H9 (cell line): ENCODE data around the gene NMT1. TPM values are rescaled to one million over a fixed set of nuclear protein-coding genes. Genes with fewer than 3 reads are reported as not detected.

ENCODE experiments used
- DNase-seq: peaks from one replicate; pipeline ENCODE4 v3.0.0-alpha.2; 2017
- H2AFZ ChIP-seq: one replicate; pipeline ENCODE4 v1.6.1; 2013; ENCODE audit warnings: mild to moderate bottlenecking, low read length, control low read depth, moderate library complexity
- H2AK5ac ChIP-seq: 2 replicates; pipeline ENCODE4 v1.6.1; 2013; ENCODE audit warnings: low read length, control low read depth, mixed read lengths; ENCODE audit not compliant: insufficient read length
- H2BK120ac ChIP-seq: one replicate; pipeline ENCODE4 v1.6.1; 2013; ENCODE audit warnings: low read depth, mild to moderate bottlenecking, low read length, control low read depth, inconsistent platforms; ENCODE audit not compliant: poor library complexity, severe bottlenecking
- H2BK12ac ChIP-seq: 2 replicates; pipeline ENCODE4 v1.6.1; 2013; ENCODE audit warnings: low read length, control low read depth, mixed read lengths, low read depth; ENCODE audit not compliant: insufficient read length
- H2BK15ac ChIP-seq: 2 replicates; pipeline ENCODE4 v1.6.1; 2013; ENCODE audit warnings: low read depth, low read length, control low read depth
- H2BK20ac ChIP-seq: one replicate; pipeline ENCODE4 v1.6.1; 2013; ENCODE audit warnings: low read depth, mild to moderate bottlenecking, low read length, control low read depth, inconsistent platforms; ENCODE audit not compliant: poor library complexity, severe bottlenecking
- H2BK5ac ChIP-seq: 2 replicates; pipeline ENCODE4 v1.6.1; 2013; ENCODE audit warnings: low read length, control low read depth, mixed read lengths; ENCODE audit not compliant: insufficient read length
- H3K14ac ChIP-seq: 2 replicates; pipeline ENCODE4 v1.6.1; 2013; ENCODE audit warnings: low read length, control low read depth; ENCODE audit not compliant: insufficient read depth
- H3K18ac ChIP-seq: 2 replicates; pipeline ENCODE4 v1.6.1; 2013; ENCODE audit warnings: low read depth, mild to moderate bottlenecking, mixed read lengths, low read length, control low read depth; ENCODE audit not compliant: insufficient read length
- H3K23ac ChIP-seq: 2 replicates; pipeline ENCODE4 v1.6.1; 2013; ENCODE audit warnings: low read length, control low read depth, mixed read lengths, low read depth; ENCODE audit not compliant: insufficient read length
- H3K23me2 ChIP-seq: 2 replicates; pipeline ENCODE4 v1.6.1; 2013; ENCODE audit warnings: low read depth, mild to moderate bottlenecking, mixed read lengths, low read length, control low read depth; ENCODE audit not compliant: insufficient read length, poor library complexity, severe bottlenecking
- H3K27ac ChIP-seq: 2 replicates; pipeline ENCODE4 v1.5.1; 2013; ENCODE audit warnings: low read length, control low read depth, mixed read lengths, low read depth; ENCODE audit not compliant: insufficient read length
- H3K27me3 ChIP-seq: 2 replicates; pipeline ENCODE4 v1.6.1; 2013; ENCODE audit warnings: low read length, control low read depth, inconsistent platforms; ENCODE audit not compliant: insufficient read depth
- H3K4ac ChIP-seq: 2 replicates; pipeline ENCODE4 v1.6.1; 2013; ENCODE audit warnings: low read depth, mild to moderate bottlenecking, control low read depth, inconsistent platforms, low read length, moderate library complexity
- H3K4me1 ChIP-seq: 2 replicates; pipeline ENCODE4 v1.6.1; 2013; ENCODE audit warnings: low read length, control low read depth, inconsistent platforms; ENCODE audit not compliant: insufficient read depth
- H3K4me2 ChIP-seq: 2 replicates; pipeline ENCODE4 v1.6.1; 2013; ENCODE audit warnings: low read length, control low read depth, mixed read lengths; ENCODE audit not compliant: insufficient read length, insufficient read depth
- H3K56ac ChIP-seq: 2 replicates; pipeline ENCODE4 v1.6.1; 2013; ENCODE audit warnings: low read depth, mild to moderate bottlenecking, mixed read lengths, low read length, control low read depth; ENCODE audit not compliant: insufficient read length
- H3K79me1 ChIP-seq: 2 replicates; pipeline ENCODE4 v1.6.1; 2013; ENCODE audit warnings: low read depth, mild to moderate bottlenecking, moderate library complexity, low read length, control low read depth, inconsistent platforms; ENCODE audit not compliant: insufficient read depth, poor library complexity, severe bottlenecking
- H3K79me2 ChIP-seq: 2 replicates; pipeline ENCODE4 v1.6.1; 2013; ENCODE audit warnings: low read length, control low read depth, inconsistent platforms; ENCODE audit not compliant: insufficient read depth
- H3K9ac ChIP-seq: 2 replicates; pipeline ENCODE4 v1.6.1; 2013; ENCODE audit warnings: low read length, control low read depth, mixed read lengths; ENCODE audit not compliant: insufficient read length; ENCODE audit errors: extremely low read depth
- H3K9me3 ChIP-seq: one replicate; pipeline ENCODE4 v1.6.1; 2013; ENCODE audit warnings: low read depth, low read length, inconsistent platforms; ENCODE audit not compliant: control insufficient read depth
- H3T11ph ChIP-seq: one replicate; pipeline ENCODE4 v1.6.1; 2013; ENCODE audit warnings: mild to moderate bottlenecking, low read length, control low read depth, inconsistent platforms
- H4K20me1 ChIP-seq: one replicate; pipeline ENCODE4 v1.6.1; 2013; ENCODE audit not compliant: control insufficient read depth, insufficient read length, insufficient read depth
- H4K5ac ChIP-seq: 2 replicates; pipeline ENCODE4 v1.6.1; 2013; ENCODE audit warnings: low read depth, mild to moderate bottlenecking, mixed read lengths, low read length, control low read depth; ENCODE audit not compliant: insufficient read length
- H4K8ac ChIP-seq: replicated peaks from 2 replicates; pipeline ENCODE4 v1.6.1; 2013; ENCODE audit warnings: low read length, control low read depth, mixed read lengths, low read depth; ENCODE audit not compliant: insufficient read length
- H4K91ac ChIP-seq: 2 replicates; pipeline ENCODE4 v1.6.1; 2013; ENCODE audit warnings: low read depth, mild to moderate bottlenecking, moderate library complexity, mixed read lengths, low read length, control low read depth; ENCODE audit not compliant: insufficient read length
- H3K27ac Mint-ChIP-seq, 3 experiments: 2 replicates in 2 of 3; 3 replicates in 1 of 3; pipeline ENCODE4 v1.8.0; 2020 to 2021; ENCODE audit warnings: mixed read lengths in 3 of 3, mild to moderate bottlenecking in 1 of 3, moderate library complexity in 1 of 3
- H3K27me3 Mint-ChIP-seq: 2 replicates; pipeline ENCODE4 v1.8.0; 2021; ENCODE audit warnings: low read depth, mild to moderate bottlenecking, moderate library complexity, mixed read lengths
- H3K36me3 Mint-ChIP-seq, 3 experiments: 2 replicates in 2 of 3; 3 replicates in 1 of 3; pipeline ENCODE4 v1.8.0; 2020 to 2021; ENCODE audit warnings: low read depth in 3 of 3, mixed read lengths in 3 of 3; ENCODE audit not compliant: insufficient read depth in 1 of 3
- H3K4me1 Mint-ChIP-seq, 2 experiments: 2 replicates each; pipeline ENCODE4 v1.8.0; 2020; ENCODE audit warnings: mixed read lengths in 2 of 2
- H3K4me3 Mint-ChIP-seq, 2 experiments: 2 replicates in 1 of 2; 3 replicates in 1 of 2; pipeline ENCODE4 v1.8.0; 2020 to 2021; ENCODE audit warnings: mild to moderate bottlenecking in 2 of 2, mixed read lengths in 2 of 2, moderate library complexity in 1 of 2
- H3K9me3 Mint-ChIP-seq, 2 experiments: 2 replicates in 1 of 2; 3 replicates in 1 of 2; pipeline ENCODE4 v1.8.0; 2020; ENCODE audit warnings: mild to moderate bottlenecking in 2 of 2, mixed read lengths in 2 of 2, moderate library complexity in 1 of 2
- WGBS: extraction: QIAGEN DNeasy Blood & Tissue Kit; methylation state at CpG from one replicate; pipeline ENCODE4 v1.1.7; 2013; ENCODE audit warnings: missing lambda C conversion rate, low lambda C conversion rate, mixed read lengths; ENCODE audit not compliant: insufficient read length; ENCODE audit errors: extremely low coverage; 5-methylcytosine and 5-hydroxymethylcytosine counted together
- total RNA-seq: library from RNA; stranded (reverse); gene quantifications from 2 replicates; pipeline ENCODE4 v1.2.1, GENCODE V29; 2021
- TF ChIP-seq, protein P1 (sequence below): fragments of 200-600 bp; sonication (generic); conservative IDR thresholded peaks from 3 replicates; pipeline ENCODE4 v1.8.0; 2021; ENCODE audit warnings: antibody characterized with exemption, mild to moderate bottlenecking

The NMT1 gene
- total RNA-seq, 1 experiment from 2014 or later, result 150 TPM

DNA sequence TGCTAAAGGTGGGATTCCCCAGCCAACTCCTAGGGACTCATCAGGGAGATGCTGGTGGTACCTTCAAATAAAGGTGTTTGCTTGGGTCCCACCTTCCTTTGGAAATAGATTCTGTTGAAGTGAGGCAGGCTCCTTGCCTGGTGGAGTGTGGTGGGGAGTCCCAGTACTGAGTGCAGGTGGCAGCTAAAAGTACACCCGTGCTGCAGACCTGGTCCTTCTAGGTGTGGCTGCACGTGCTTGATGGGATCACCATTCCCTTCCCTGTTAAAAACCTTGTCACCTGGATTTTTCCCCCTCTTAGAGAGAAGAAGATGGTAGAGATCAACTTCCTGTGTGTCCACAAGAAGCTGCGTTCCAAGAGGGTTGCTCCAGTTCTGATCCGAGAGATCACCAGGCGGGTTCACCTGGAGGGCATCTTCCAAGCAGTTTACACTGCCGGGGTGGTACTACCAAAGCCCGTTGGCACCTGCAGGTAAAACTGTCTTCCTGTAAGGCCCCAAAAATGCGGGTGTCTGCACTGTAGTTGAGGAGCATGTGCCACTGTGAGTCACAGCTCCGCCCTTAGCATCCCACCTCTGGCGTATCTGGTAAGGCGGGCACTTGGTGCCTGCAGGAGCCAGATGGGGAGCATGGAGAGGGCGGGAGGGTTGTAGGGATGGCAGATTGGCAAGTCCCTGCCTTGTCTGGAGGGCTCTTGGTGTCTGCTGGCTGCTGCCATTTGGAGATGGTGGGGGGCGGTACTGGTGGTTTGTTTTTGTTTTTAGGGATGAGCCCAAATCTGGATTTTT lies 37.2 kb downstream of the NMT1 start:
- H2BK12ac ChIP-seq, result no peak overlapping the region
- H4K5ac ChIP-seq, result no peak overlapping the region
- H2BK120ac ChIP-seq, result no peak overlapping the region
- H3K23ac ChIP-seq, result no peak overlapping the region
- no peaks in the 10 kb centered on the region for H3K27me3 Mint-ChIP-seq
- H3K4me1 ChIP-seq, result no peaks in the 10 kb centered on the region
- peak; percentile 39 for DNase-seq
- H2AK5ac ChIP-seq, result no peak overlapping the region
- no peak overlapping the region for H2AFZ ChIP-seq
- H3K27ac Mint-ChIP-seq, result peak overlapping the region in 1 of 3 experiments; percentile 77; a peak in 3 of 7 replicates
- H3K36me3 Mint-ChIP-seq, result peaks cover 62 to 89% (median 77%) of the 10 kb centered on the region in 3 experiments
- H4K8ac ChIP-seq, result no peak overlapping the region
- peaks cover 0 to 7% of the 10 kb centered on the region in 2 experiments; a peak in 2 of 4 replicates for H3K4me1 Mint-ChIP-seq
- no peak overlapping the region for H2BK15ac ChIP-seq
- H3K4me2 ChIP-seq, result no peak overlapping the region
- no peak overlapping the region for H3T11ph ChIP-seq
- no peak overlapping the region for H3K4ac ChIP-seq
- H3K79me2 ChIP-seq, result no peaks in the 10 kb centered on the region; the same call in 1 of the 2 replicates
- no peaks in the 10 kb centered on the region for H3K27me3 ChIP-seq
- H3K4me3 Mint-ChIP-seq, result no peak overlapping the region
- H2BK5ac ChIP-seq, result no peak overlapping the region
- no peaks in the 10 kb centered on the region for H3K9me3 Mint-ChIP-seq
- H3K9me3 ChIP-seq, result no peaks in the 10 kb centered on the region
- no peak overlapping the region for H3K9ac ChIP-seq
- H3K79me1 ChIP-seq, result no peaks in the 10 kb centered on the region
- no peaks in the 10 kb centered on the region for H3K23me2 ChIP-seq
- no peak overlapping the region for H2BK20ac ChIP-seq
- H3K14ac ChIP-seq, result no peak overlapping the region
- no peak overlapping the region for H3K27ac ChIP-seq
- TF ChIP-seq, protein P1, sequence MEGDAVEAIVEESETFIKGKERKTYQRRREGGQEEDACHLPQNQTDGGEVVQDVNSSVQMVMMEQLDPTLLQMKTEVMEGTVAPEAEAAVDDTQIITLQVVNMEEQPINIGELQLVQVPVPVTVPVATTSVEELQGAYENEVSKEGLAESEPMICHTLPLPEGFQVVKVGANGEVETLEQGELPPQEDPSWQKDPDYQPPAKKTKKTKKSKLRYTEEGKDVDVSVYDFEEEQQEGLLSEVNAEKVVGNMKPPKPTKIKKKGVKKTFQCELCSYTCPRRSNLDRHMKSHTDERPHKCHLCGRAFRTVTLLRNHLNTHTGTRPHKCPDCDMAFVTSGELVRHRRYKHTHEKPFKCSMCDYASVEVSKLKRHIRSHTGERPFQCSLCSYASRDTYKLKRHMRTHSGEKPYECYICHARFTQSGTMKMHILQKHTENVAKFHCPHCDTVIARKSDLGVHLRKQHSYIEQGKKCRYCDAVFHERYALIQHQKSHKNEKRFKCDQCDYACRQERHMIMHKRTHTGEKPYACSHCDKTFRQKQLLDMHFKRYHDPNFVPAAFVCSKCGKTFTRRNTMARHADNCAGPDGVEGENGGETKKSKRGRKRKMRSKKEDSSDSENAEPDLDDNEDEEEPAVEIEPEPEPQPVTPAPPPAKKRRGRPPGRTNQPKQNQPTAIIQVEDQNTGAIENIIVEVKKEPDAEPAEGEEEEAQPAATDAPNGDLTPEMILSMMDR, result no peak
- no peaks in the 10 kb centered on the region for H4K20me1 ChIP-seq
- no CpG with 5 or more reads among the region's 13 CpGs for WGBS
- no peak overlapping the region for H4K91ac ChIP-seq
- H3K56ac ChIP-seq, result no peak overlapping the region
- no peak overlapping the region for H3K18ac ChIP-seq
